Endometrium (tissue), 2 donors: Measurements from ENCODE around the gene GJD4.
A peak's percentile ranks its signal among the peaks of the same experiment; 100 is the strongest.

Source experiments
- FAIRE-seq: peaks from 2 replicates; lab custom pipeline; 2012; peaks lifted over from hg19 to GRCh38; lab: Jason Lieb, UNC
- donor health status: control.
- donor health status: control.

Gene GJD4

GRCh38 chr10:35631404-35631803, 26.3 kb downstream of the GJD4 start:
- no peak for FAIRE-seq

- no peak for FAIRE-seq
These were observed 26.9 kb downstream of the GJD4 start for GRCh38 chr10:35632027-35632426.

GRCh38 chr10:35633006-35633980, 28.2 kb downstream of the GJD4 start:
- FAIRE-seq, result no peak

- no peak for FAIRE-seq
These were observed 30.4 kb downstream of the GJD4 start for GRCh38 chr10:35635576-35635975.

- no peak for FAIRE-seq
These were observed 31.8 kb downstream of the GJD4 start for GRCh38 chr10:35636956-35637355.

GRCh38 chr10:35637462-35637861, 32.3 kb downstream of the GJD4 start:
- FAIRE-seq, result no peak

GRCh38 chr10:35638101-35638500, 33.0 kb downstream of the GJD4 start:
- no peak for FAIRE-seq

GRCh38 chr10:35639021-35639727, 34.0 kb downstream of the GJD4 start:
- no peak for FAIRE-seq

- FAIRE-seq, result no peak
These were observed 34.7 kb downstream of the GJD4 start for GRCh38 chr10:35639728-35640401.

GRCh38 chr10:35640474-35640873, 35.3 kb downstream of the GJD4 start:
- FAIRE-seq, result no peak

- no peak for FAIRE-seq
These were observed 36.0 kb downstream of the GJD4 start for GRCh38 chr10:35640951-35641675.

GRCh38 chr10:35641676-35642034, 36.5 kb downstream of the GJD4 start:
- no peak for FAIRE-seq

GRCh38 chr10:35642035-35642792, 37.1 kb downstream of the GJD4 start, which contains the start of gene FZD8:
Gene FZD8 (minus strand): TSS chr10:35642296. CDS start chr10:35641429, 867 bp downstream.
- FAIRE-seq, result peak; percentile 77

- no peak for FAIRE-seq
These were observed 37.6 kb downstream of the GJD4 start for GRCh38 chr10:35642793-35643114.

GRCh38 chr10:35643151-35644049, 38.3 kb downstream of the GJD4 start:
- no peak for FAIRE-seq

- FAIRE-seq, result peak; percentile 45
These were observed 39.2 kb downstream of the GJD4 start for GRCh38 chr10:35644050-35644950.

- FAIRE-seq, result no peak
These were observed 45.8 kb downstream of the GJD4 start for GRCh38 chr10:35650894-35651293.

GRCh38 chr10:35652824-35653223, 47.7 kb downstream of the GJD4 start:
- FAIRE-seq, result no peak

GRCh38 chr10:35657621-35658020, 52.5 kb downstream of the GJD4 start:
- no peak for FAIRE-seq
